ENCODE data around the gene VPS13A.

The VPS13A gene

GRCh38 chr9:77156646-77157371, 20.5 kb upstream of the VPS13A start:
- Histone ChIP-seq H3K36me3 (ENCODE audit: control insufficient read depth in 4 of 4, insufficient read depth in 4 of 4, low read length in 3 of 4) (no peaks in the 10 kb centered on the region), H3K4me1 (ENCODE audit: control extremely low read depth in 1 of 4, control insufficient read depth in 4 of 4, insufficient read depth in 4 of 4, low read length in 3 of 4) (no peaks in the 10 kb centered on the region), H3K27ac (ENCODE audit: insufficient read depth in 1 of 2, low read depth in 1 of 2, low read length in 2 of 2, poor library complexity in 1 of 2, severe bottlenecking in 2 of 2) (no peak overlapping the region), H3K27me3 (replicated peaks in 2 of 5; ENCODE audit: control insufficient read depth in 4 of 5, insufficient read depth in 5 of 5, low read length in 4 of 5) (peaks cover 0 to 3% (median 0%) of the 10 kb centered on the region in 5 experiments), H3K4me3 (ENCODE audit: control insufficient read depth in 1 of 7, extremely low read depth in 1 of 7, insufficient read depth in 4 of 7, low read depth in 2 of 7, low read length in 6 of 7) (no peak overlapping the region), H3K9me3 (ENCODE audit: control extremely low read depth in 1 of 5, control insufficient read depth in 4 of 5, insufficient read depth in 2 of 5, low read depth in 1 of 5, low read length in 4 of 5) (no peaks in the 10 kb centered on the region)
- DNase-seq: no peak
- no CpG with 5 or more reads among the region's 2 CpGs for WGBS (ENCODE audit: insufficient coverage)
- POLR2A ChIA-PET: no interaction called here
- CTCF ChIA-PET: interaction anchor here (0.8 to 1.0 kb wide), 2 partner anchors 9 to 10 kb away, joined by 3 read pairs; no protein-coding TSS in a partner anchor

GRCh38 chr9:77158772-77159513, 18.4 kb upstream of the VPS13A start:
- ChIA-PET CTCF (interaction anchor here (1.4 to 1.5 kb wide), 3 partner anchors 8 to 10 kb away, joined by 3 to 5 read pairs (median 5); no protein-coding TSS in a partner anchor), POLR2A (no interaction called here)
- no peak for DNase-seq
- Histone ChIP-seq H3K27me3 (replicated peaks in 2 of 5; ENCODE audit: control insufficient read depth in 4 of 5, insufficient read depth in 5 of 5, low read length in 4 of 5) (peaks cover 0 to 3% (median 0%) of the 10 kb centered on the region in 5 experiments), H3K27ac (ENCODE audit: insufficient read depth in 1 of 2, low read depth in 1 of 2, low read length in 2 of 2, poor library complexity in 1 of 2, severe bottlenecking in 2 of 2) (no peak overlapping the region), H3K9me3 (ENCODE audit: control extremely low read depth in 1 of 5, control insufficient read depth in 4 of 5, insufficient read depth in 2 of 5, low read depth in 1 of 5, low read length in 4 of 5) (no peaks in the 10 kb centered on the region), H3K4me3 (ENCODE audit: control insufficient read depth in 1 of 7, extremely low read depth in 1 of 7, insufficient read depth in 4 of 7, low read depth in 2 of 7, low read length in 6 of 7) (no peak overlapping the region), H3K36me3 (ENCODE audit: control insufficient read depth in 4 of 4, insufficient read depth in 4 of 4, low read length in 3 of 4) (no peaks in the 10 kb centered on the region), H3K4me1 (ENCODE audit: control extremely low read depth in 1 of 4, control insufficient read depth in 4 of 4, insufficient read depth in 4 of 4, low read length in 3 of 4) (no peaks in the 10 kb centered on the region)
- 95% methylated on average over 5 of the region's 6 CpGs for WGBS (ENCODE audit: insufficient coverage)

- H3K9me3 ChIP-seq (ENCODE audit: control extremely low read depth in 1 of 5, control insufficient read depth in 4 of 5, insufficient read depth in 2 of 5, low read depth in 1 of 5, low read length in 4 of 5): no peaks in the 10 kb centered on the region
- H3K4me3 ChIP-seq (ENCODE audit: control insufficient read depth in 1 of 7, extremely low read depth in 1 of 7, insufficient read depth in 4 of 7, low read depth in 2 of 7, low read length in 6 of 7): no peak overlapping the region
- H3K27me3 ChIP-seq (replicated peaks in 2 of 5; ENCODE audit: control insufficient read depth in 4 of 5, insufficient read depth in 5 of 5, low read length in 4 of 5): peaks cover 0 to 3% (median 0%) of the 10 kb centered on the region in 5 experiments
- H3K4me1 ChIP-seq (ENCODE audit: control extremely low read depth in 1 of 4, control insufficient read depth in 4 of 4, insufficient read depth in 4 of 4, low read length in 3 of 4): no peaks in the 10 kb centered on the region
- no peak overlapping the region for H3K27ac ChIP-seq (ENCODE audit: insufficient read depth in 1 of 2, low read depth in 1 of 2, low read length in 2 of 2, poor library complexity in 1 of 2, severe bottlenecking in 2 of 2)
- WGBS (ENCODE audit: insufficient coverage): 89% methylated on average over 1 of the region's 3 CpGs
- ChIA-PET POLR2A (no interaction called here), CTCF (no interaction called here)
- DNase-seq: no peak
- H3K36me3 ChIP-seq (ENCODE audit: control insufficient read depth in 4 of 4, insufficient read depth in 4 of 4, low read length in 3 of 4): no peaks in the 10 kb centered on the region
Measured at GRCh38 chr9:77161191-77161590, 16.1 kb upstream of the VPS13A start.

DNA sequence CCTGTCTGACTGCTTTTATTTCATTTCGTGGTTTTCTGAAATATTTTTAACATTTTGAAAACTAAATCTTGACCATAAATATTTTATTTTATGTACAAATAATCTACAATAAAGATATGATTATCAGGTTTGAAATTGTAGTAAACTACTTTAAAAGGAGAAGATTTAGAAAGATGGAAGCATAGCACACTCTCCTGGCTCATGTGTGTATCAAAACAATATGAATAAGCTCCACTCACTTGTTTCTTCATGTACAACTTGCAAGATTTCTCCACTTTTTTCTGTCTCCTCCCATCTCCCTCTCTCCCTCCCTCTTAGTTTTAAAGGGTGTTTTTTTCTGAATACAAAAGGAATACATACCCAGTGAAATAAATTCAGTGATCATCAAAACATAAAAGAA, 15.4 kb upstream of the VPS13A start:
- WGBS (ENCODE audit: insufficient coverage): no CpG with 5 or more reads among the region's 1 CpG
- POLR2A ChIA-PET: no interaction called here

DNA sequence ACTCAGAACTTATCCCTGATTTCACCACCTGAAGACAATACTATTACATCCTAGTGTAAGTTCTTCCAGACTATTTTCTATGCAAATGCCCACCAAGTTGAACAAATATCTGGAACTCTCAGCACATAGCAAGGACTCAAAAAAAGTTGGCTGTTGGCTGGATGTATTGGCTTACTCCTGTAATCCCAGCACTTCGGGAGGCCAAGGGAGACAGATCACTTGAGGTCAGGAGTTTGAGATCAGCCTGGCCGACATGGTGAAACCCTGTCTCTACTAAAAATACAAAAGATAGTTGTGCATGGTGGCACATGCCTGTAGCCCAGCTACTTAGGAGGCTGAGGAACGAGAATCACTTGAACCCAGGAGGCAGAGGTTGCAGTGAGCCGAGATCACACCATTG, 15.0 kb upstream of the VPS13A start:
- Histone ChIP-seq H3K4me3 (ENCODE audit: control insufficient read depth in 1 of 7, extremely low read depth in 1 of 7, insufficient read depth in 4 of 7, low read depth in 2 of 7, low read length in 6 of 7) (no peak overlapping the region), H3K36me3 (ENCODE audit: control insufficient read depth in 4 of 4, insufficient read depth in 4 of 4, low read length in 3 of 4) (no peaks in the 10 kb centered on the region), H3K27me3 (replicated peaks in 2 of 5; ENCODE audit: control insufficient read depth in 4 of 5, insufficient read depth in 5 of 5, low read length in 4 of 5) (peaks cover 0 to 2% (median 0%) of the 10 kb centered on the region in 5 experiments), H3K27ac (ENCODE audit: insufficient read depth in 1 of 2, low read depth in 1 of 2, low read length in 2 of 2, poor library complexity in 1 of 2, severe bottlenecking in 2 of 2) (no peak overlapping the region), H3K4me1 (ENCODE audit: control extremely low read depth in 1 of 4, control insufficient read depth in 4 of 4, insufficient read depth in 4 of 4, low read length in 3 of 4) (no peaks in the 10 kb centered on the region), H3K9me3 (ENCODE audit: control extremely low read depth in 1 of 5, control insufficient read depth in 4 of 5, insufficient read depth in 2 of 5, low read depth in 1 of 5, low read length in 4 of 5) (no peaks in the 10 kb centered on the region)
- WGBS (ENCODE audit: insufficient coverage): 100% methylated on average over 1 of the region's 4 CpGs
- no peak for DNase-seq
- CTCF ChIA-PET: no interaction called here
- POLR2A ChIA-PET: no interaction called here

More for the DNA sequence above, 15.4 kb upstream of the VPS13A start:
- no peak for DNase-seq
- Histone ChIP-seq H3K27me3 (replicated peaks in 2 of 5; ENCODE audit: control insufficient read depth in 4 of 5, insufficient read depth in 5 of 5, low read length in 4 of 5) (peaks cover 0 to 3% (median 0%) of the 10 kb centered on the region in 5 experiments), H3K9me3 (ENCODE audit: control extremely low read depth in 1 of 5, control insufficient read depth in 4 of 5, insufficient read depth in 2 of 5, low read depth in 1 of 5, low read length in 4 of 5) (no peaks in the 10 kb centered on the region), H3K36me3 (ENCODE audit: control insufficient read depth in 4 of 4, insufficient read depth in 4 of 4, low read length in 3 of 4) (no peaks in the 10 kb centered on the region), H3K4me3 (ENCODE audit: control insufficient read depth in 1 of 7, extremely low read depth in 1 of 7, insufficient read depth in 4 of 7, low read depth in 2 of 7, low read length in 6 of 7) (no peak overlapping the region), H3K27ac (ENCODE audit: insufficient read depth in 1 of 2, low read depth in 1 of 2, low read length in 2 of 2, poor library complexity in 1 of 2, severe bottlenecking in 2 of 2) (no peak overlapping the region), H3K4me1 (ENCODE audit: control extremely low read depth in 1 of 4, control insufficient read depth in 4 of 4, insufficient read depth in 4 of 4, low read length in 3 of 4) (no peaks in the 10 kb centered on the region)
- CTCF ChIA-PET: no interaction called here

- DNase-seq: no peak
- WGBS (ENCODE audit: insufficient coverage): 94% methylated on average over 3 of the region's 4 CpGs
- Histone ChIP-seq H3K27ac (ENCODE audit: insufficient read depth in 1 of 2, low read depth in 1 of 2, low read length in 2 of 2, poor library complexity in 1 of 2, severe bottlenecking in 2 of 2) (no peak overlapping the region), H3K4me1 (ENCODE audit: control extremely low read depth in 1 of 4, control insufficient read depth in 4 of 4, insufficient read depth in 4 of 4, low read length in 3 of 4) (no peaks in the 10 kb centered on the region), H3K4me3 (ENCODE audit: control insufficient read depth in 1 of 7, extremely low read depth in 1 of 7, insufficient read depth in 4 of 7, low read depth in 2 of 7, low read length in 6 of 7) (no peak overlapping the region), H3K36me3 (ENCODE audit: control insufficient read depth in 4 of 4, insufficient read depth in 4 of 4, low read length in 3 of 4) (no peaks in the 10 kb centered on the region), H3K27me3 (replicated peaks in 2 of 5; ENCODE audit: control insufficient read depth in 4 of 5, insufficient read depth in 5 of 5, low read length in 4 of 5) (peaks cover 0 to 2% (median 0%) of the 10 kb centered on the region in 5 experiments), H3K9me3 (ENCODE audit: control extremely low read depth in 1 of 5, control insufficient read depth in 4 of 5, insufficient read depth in 2 of 5, low read depth in 1 of 5, low read length in 4 of 5) (no peaks in the 10 kb centered on the region)
- ChIA-PET POLR2A (no interaction called here), CTCF (interaction anchor here (0.7 to 1.5 kb wide), 3 partner anchors 11 to 258 kb away, joined by 3 to 4 read pairs (median 4); no protein-coding TSS in a partner anchor)
Measured at GRCh38 chr9:77163884-77164283, 13.4 kb upstream of the VPS13A start.

DNA sequence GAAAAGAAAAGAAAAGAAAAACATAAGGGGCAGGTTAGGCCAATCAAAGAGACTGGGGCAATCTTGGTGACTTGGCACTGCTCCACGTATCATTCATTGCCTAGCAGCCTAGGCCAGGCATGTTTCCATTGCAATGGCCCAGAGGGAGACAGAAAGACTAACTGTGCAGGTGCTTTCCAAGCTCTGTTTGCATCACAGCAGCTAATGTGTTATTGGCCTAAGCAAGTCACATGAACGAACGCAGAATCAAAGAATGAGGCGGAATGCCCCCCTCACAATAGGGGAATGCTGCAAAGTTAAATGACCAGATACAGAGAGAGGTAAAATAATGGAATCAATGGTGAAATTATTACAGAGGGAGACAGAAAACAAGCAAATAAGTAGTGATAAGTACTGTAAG, 11.1 kb upstream of the VPS13A start:
- Histone ChIP-seq H3K36me3 (ENCODE audit: control insufficient read depth in 4 of 4, insufficient read depth in 4 of 4, low read length in 3 of 4) (no peaks in the 10 kb centered on the region), H3K9me3 (ENCODE audit: control extremely low read depth in 1 of 5, control insufficient read depth in 4 of 5, insufficient read depth in 2 of 5, low read depth in 1 of 5, low read length in 4 of 5) (no peaks in the 10 kb centered on the region), H3K4me1 (ENCODE audit: control extremely low read depth in 1 of 4, control insufficient read depth in 4 of 4, insufficient read depth in 4 of 4, low read length in 3 of 4) (no peaks in the 10 kb centered on the region), H3K27ac (ENCODE audit: insufficient read depth in 1 of 2, low read depth in 1 of 2, low read length in 2 of 2, poor library complexity in 1 of 2, severe bottlenecking in 2 of 2) (no peak overlapping the region), H3K4me3 (ENCODE audit: control insufficient read depth in 1 of 7, extremely low read depth in 1 of 7, insufficient read depth in 4 of 7, low read depth in 2 of 7, low read length in 6 of 7) (no peak overlapping the region), H3K27me3 (replicated peaks in 2 of 5; ENCODE audit: control insufficient read depth in 4 of 5, insufficient read depth in 5 of 5, low read length in 4 of 5) (peaks cover 0 to under 1% (median 0%) of the 10 kb centered on the region in 5 experiments)
- 98% methylated on average over 4 of the region's 4 CpGs for WGBS (ENCODE audit: insufficient coverage)
- ChIA-PET POLR2A (interaction anchor here (0.7 kb wide), 1 partner anchor 45 kb away, joined by 3 read pairs; no protein-coding TSS in a partner anchor), CTCF (interaction anchor here (0.9 to 2.5 kb wide), 6 partner anchors 11 to 55 kb away, joined by 3 to 15 read pairs (median 6); partner anchors contain the start of gene VPS13A)
- DNase-seq: no peak

Measured in common myeloid progenitor, CD34-positive (primary cell).